HS-5 (cell line): ENCODE measurements around the gene NCDN.

ENCODE experiments used
- DNase-seq: peaks from one replicate; pipeline ENCODE4 v3.0.0-alpha.2; 2012; ENCODE audit warnings: low read depth

Gene NCDN

GRCh38 chr1:35554266-35555211, 3.1 kb upstream of the NCDN start:
- DNase-seq, result no peak

GRCh38 chr1:35555212-35555584, 2.4 kb upstream of the NCDN start:
- DNase-seq, result no peak

- DNase-seq, result no peak
These were observed 1.8 kb upstream of the NCDN start for GRCh38 chr1:35555601-35556477.

GRCh38 chr1:35556484-35557117, 998 bp upstream of the NCDN start:
- no peak for DNase-seq

- DNase-seq, result no peak
These were observed 435 bp upstream of the NCDN start, which contains the start of gene KIAA0319L for GRCh38 chr1:35557118-35557610. TSS of gene KIAA0319L (minus strand) at chr1:35557403. CDS start at chr1:35554491, 2,912 bp downstream.

- DNase-seq, result no peak
These were observed 1.0 kb downstream of the NCDN start for GRCh38 chr1:35558374-35559316.

GRCh38 chr1:35559317-35559944, 1.8 kb downstream of the NCDN start:
- DNase-seq, result no peak

- no peak for DNase-seq
These were observed 2.9 kb downstream of the NCDN start for GRCh38 chr1:35560256-35561225.

- no peak for DNase-seq
These were observed 3.8 kb downstream of the NCDN start for GRCh38 chr1:35561297-35561971.

- DNase-seq, result no peak
These were observed 4.5 kb downstream of the NCDN start for GRCh38 chr1:35561972-35562680.

- no peak for DNase-seq
These were observed 5.6 kb downstream of the NCDN start for GRCh38 chr1:35563166-35563565.

GRCh38 chr1:35564037-35564883, 6.7 kb downstream of the NCDN start:
- DNase-seq, result peak; percentile 49

- no peak for DNase-seq
These were observed 7.5 kb downstream of the NCDN start for GRCh38 chr1:35564884-35565741.

- no peak for DNase-seq
These were observed 8.1 kb downstream of the NCDN start for GRCh38 chr1:35565742-35566133.

- DNase-seq, result no peak
These were observed 10.5 kb downstream of the NCDN start for GRCh38 chr1:35567947-35568558.

GRCh38 chr1:35568975-35569395, 11.4 kb downstream of the NCDN start:
- DNase-seq, result peak; percentile 44
